Stimulated activated CD8-positive, alpha-beta memory T cell treated with anti-CD3 and anti-CD28 coated beads, Interleukin-7, amount 100 ng/mL, for 24 hours (primary cell): ENCODE data around the gene TLCD1.
A peak's percentile ranks its signal among the peaks of the same experiment; 100 is the strongest.

Source experiments
- DNase-seq: peaks from one replicate; pipeline ENCODE4 v3.0.0-alpha.2; 2020; ENCODE audit warnings: low read depth

The TLCD1 gene, protein sequence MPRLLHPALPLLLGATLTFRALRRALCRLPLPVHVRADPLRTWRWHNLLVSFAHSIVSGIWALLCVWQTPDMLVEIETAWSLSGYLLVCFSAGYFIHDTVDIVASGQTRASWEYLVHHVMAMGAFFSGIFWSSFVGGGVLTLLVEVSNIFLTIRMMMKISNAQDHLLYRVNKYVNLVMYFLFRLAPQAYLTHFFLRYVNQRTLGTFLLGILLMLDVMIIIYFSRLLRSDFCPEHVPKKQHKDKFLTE

DNA sequence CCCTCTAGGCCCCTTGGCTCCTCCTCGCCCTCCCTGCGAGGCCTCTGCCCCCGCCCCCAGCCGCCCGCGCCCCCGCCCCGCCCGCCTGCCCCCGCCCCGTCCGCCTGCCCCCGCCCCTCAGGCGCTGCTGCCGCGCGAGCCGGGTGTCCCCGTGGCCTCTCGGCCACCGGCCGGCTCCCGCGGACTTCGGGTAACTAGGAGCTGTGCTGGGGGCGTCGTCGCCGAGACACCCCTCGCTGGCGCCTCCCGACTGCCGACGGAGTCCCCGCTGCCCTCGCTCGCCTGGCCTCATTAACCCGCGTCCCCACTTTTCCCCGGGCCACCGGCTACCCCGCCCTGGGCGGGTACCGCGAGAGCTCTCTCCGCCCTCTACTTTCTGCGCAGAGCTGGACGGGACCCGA, at the start of gene TLCD1:
TSS of gene TLCD1 (minus strand) at position 8 of the 401 bp plus-strand sequence. CDS start 136 bp downstream, outside the sequence.
- DNase-seq: no peak

DNA sequence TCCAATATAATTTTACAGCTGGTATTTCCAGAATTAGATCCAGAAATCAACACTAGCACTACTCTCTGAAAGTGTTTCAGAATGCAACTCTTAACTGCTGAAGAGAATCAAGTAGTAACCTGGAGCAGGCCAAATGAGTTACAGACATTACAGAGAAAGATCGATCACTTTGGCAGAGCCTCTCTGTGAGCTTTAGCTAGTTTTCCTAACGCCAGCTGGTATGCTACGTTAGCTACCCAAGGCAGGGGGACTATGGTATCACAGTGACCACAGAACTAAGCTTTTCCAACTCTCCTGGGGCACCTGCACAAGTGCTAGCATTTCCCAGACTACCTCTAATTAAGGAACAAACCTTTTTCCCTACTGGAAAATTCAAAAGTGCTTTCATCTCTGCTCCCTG, 48.2 kb upstream of the TLCD1 start:
- no peak for DNase-seq

DNA sequence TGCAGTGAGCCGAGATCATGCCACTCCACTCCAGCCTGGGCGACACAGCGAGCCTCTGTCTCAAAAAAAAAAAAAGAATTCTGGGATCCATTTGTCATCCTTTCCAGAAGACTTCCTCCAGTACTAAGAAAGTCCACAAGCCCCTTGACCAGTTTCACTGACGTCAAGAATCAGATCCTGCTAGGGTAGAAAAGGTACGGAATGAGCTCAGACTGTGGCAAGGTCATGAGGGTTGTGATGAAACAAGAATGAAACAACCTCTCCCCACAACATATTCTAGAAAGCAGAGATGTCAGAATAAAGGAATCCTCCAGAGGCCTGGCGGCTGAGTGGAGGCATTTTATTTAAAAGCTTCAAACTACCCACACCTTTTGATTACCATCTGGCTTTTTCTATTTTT, 47.7 kb upstream of the TLCD1 start:
- no peak for DNase-seq

DNA sequence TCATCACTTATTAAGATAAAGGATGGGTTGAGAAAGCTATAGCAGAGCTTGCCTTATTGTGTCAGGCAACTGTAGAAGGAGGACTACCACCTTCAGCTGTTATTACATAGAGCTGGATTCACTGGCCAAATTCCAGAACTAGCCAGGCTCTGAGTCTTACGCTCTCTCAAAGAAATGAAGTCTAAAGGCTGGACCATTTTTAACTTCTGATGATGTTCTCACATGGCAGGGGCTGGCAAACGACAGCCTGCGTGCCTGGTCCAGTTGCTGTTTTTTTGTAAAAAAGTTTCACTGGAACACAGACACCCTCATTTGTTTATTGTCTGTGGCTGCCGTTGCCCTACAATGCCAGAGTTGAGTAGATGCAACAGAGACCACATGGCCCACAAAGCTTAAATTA, 39.0 kb upstream of the TLCD1 start:
- no peak for DNase-seq

DNA sequence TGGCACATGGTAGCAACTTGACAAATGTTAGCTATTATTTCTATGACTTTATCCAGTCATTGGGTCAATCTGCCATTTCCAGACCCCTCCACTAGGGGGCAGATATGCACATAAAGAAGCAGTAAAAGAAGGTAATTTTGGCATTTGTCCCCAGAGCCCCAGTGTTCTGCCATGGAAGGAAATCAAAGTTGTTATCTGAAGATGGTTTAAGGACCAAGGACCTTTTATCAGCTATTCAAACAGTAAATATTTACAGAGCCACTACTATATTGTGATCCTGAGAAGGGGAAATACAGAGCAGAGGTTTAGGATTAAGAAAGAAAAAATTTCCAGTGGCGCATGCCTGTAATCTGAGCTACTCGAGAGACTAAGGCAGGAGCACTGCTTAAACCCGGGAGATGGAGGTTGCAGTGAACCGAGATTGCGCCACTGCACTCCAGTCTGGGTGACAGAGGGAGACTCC, 37.8 kb upstream of the TLCD1 start:
- peak; percentile 59 for DNase-seq

DNA sequence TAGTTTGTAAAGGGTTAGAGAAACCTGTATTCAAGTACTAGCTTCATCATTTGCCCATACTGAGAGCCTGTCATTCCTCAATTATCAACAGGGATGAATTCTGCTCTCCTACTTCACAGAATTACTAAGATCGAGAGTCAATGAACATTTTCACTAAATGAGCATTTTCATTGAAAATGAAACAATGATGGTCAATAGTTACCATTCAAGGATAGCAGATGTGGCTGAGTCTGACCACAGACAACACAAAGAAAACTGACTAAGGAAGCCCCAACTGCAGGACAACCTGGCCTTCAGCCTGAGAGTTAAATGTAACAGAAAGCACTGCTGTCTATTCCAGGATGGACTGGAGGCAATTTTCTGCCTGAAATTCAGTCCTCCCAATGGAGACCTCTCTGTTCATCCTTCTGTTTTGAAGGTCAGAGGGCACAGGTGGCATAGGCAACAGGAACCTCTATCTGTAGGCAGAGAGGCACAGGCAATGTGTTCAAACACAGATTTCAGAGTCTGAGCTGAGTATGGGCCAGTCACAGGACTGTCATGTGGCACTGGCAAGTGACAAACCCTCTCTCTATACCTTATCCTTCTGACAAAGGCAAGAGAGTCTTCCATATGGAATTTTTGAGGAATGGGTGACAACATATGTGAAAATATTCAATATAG, 37.2 kb upstream of the TLCD1 start:
- DNase-seq: no peak

DNA sequence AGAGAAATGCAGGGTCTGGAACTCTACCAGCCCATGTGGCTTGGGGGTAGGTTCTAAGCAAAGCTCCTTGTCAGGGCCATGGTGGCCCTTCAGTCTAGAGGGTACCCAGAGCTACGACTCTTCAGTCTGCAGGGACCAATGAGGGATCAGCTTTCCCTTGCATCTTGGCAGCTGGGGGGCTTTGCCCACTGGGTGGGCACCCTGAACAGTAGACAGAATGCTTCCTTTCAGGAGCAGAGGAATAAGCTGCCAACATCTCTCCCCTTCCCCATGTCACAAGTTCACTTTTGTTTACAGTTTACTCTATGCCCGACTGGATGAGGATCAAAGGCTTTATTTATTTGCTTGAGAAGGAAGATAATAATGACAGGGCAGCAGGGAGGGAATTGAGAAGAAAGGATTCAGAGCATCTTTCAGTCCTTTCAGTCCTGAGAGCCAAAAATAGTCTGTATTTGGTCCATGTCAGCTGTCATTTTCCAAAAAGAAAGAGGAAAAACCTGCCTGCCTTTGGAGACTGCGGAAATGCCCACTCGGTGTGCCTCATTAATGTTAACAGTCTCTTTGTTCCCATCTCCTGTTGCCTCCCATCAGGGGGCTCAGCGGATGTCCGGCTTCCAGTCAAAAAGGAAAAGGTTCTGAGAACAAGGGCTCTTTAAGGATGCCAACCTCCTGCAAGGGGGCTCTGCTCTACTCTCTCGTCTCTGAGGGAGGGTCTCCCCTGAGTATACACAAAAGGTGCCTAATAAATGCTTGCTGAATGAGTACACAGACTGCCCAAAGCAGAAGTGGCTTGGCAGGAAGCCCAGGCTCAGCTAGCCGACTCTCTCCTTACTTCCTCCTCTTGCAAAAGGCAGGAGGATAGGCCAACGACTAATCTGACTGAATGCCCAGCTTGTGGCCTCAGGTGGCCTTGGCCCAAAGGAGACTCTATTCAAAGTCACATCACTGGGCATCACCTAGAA, 34.8 kb upstream of the TLCD1 start:
- no peak for DNase-seq

DNA sequence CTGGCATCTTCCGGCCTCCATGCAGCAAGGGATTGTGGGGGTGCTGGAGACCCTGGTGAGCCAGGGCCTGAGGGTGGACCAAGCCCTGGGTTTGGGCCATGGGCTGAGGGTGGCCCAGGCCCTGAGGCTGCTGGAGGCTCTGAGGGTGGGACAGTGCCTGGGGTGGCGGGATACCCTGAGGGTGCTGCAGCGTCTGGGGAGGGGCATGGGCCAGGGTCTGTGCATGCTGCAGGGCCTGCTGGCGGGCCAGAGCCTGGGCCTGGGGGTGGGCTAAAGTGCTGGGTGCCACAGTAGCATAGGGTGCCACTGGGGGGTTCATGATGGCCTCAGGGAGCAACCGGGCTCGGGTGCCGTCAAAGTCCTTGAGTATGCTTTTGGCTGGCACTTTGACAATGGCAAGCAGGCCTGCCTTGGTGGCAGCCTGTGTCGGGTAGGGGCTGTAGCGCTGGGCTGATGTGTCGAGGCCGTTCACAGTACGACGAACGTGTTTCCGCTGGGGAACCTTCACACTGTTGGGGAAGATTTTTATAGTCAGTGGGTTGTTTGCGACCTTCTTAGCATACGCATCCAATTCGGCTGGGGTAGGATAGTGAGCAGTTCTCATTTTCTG, 33.3 kb upstream of the TLCD1 start:
- DNase-seq: no peak

DNA sequence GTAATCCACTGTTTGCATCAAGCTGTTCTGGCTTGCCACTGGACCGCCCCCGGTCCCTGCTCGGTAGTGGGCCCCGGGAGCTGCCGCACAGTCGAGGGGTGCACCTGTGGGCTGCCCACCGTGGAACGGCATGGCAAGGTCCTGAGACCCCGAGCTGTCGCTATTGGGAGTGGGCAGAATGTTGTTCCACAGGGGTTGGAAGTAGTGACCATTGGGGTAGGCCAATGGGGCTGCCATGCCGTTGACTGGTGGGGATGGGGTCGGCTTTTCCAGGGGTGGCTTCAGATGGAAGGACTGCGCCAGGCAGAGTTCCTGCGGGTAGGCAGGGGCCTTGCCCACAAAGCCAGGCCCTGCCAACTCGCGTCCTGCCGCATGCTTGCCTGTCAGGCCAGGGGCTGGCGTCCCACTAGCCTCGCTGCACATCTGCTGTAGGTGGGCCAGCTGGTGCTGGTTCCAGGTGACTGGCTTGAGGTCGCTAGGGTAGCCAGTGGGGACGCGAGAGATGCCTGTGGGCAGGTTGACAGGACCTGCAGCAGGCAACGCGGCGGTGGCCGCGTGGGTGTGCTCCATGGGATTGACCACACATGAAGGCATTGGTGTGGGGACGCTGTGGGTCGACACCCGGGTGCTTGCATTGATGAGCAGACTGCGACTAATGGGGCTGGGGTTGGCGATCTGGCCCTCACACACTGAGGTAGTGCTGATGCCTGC, 32.5 kb upstream of the TLCD1 start:
- DNase-seq: no peak

DNA sequence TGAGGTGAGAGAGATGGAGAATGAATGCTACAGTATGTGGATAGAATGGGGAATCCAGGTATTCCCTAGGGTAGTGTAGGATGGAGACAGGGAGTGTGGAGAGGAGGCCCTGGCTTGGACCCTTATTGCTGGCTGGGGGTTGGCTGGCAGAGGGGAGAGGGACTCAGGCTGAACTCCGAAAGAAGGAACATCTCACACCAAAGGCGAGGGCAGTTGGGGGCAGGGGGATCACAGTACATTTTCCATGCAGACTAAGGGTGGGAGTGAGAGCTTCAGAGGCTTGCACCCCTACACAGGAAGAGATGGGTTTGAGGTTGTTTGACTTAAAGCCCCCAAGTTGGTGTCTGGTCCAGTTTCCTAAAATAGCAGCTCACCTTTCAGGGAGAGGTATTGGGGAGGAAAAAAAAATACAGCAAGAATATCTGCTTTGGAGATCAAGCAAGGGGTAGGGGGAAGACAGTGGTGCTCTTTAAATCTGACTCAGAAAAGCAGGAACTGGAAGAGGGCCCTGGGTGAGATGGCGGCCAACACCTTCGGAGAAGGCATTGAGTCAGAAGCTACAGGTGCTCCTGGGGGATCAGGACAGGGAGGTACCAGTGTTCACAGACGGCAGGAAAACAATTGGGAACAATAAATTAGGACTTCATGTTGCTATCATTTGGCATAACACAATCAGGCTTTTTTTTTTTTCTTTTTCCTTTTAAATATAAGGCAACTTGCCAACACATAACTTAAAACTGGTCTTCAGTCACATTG, 30.2 kb upstream of the TLCD1 start:
- DNase-seq: no peak

DNA sequence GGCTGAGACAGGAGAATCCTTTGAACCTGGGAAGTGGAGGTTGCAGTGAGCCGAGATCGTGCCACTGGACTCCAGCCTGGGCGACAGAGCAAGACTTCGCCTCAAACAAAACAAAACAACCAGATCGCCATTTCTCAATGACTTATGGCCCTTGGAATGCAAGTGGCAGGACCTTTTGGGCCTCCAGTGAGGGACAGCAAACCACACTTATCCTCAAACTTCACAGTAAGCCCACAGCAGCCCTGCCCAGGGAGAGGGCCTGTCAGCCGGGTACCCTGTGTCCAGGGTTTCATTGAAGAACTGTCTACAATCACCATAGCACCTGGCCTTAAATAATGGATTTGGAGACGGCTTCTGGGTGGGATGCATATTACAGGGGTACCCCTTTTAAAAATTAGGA, 29.5 kb upstream of the TLCD1 start:
- no peak for DNase-seq

DNA sequence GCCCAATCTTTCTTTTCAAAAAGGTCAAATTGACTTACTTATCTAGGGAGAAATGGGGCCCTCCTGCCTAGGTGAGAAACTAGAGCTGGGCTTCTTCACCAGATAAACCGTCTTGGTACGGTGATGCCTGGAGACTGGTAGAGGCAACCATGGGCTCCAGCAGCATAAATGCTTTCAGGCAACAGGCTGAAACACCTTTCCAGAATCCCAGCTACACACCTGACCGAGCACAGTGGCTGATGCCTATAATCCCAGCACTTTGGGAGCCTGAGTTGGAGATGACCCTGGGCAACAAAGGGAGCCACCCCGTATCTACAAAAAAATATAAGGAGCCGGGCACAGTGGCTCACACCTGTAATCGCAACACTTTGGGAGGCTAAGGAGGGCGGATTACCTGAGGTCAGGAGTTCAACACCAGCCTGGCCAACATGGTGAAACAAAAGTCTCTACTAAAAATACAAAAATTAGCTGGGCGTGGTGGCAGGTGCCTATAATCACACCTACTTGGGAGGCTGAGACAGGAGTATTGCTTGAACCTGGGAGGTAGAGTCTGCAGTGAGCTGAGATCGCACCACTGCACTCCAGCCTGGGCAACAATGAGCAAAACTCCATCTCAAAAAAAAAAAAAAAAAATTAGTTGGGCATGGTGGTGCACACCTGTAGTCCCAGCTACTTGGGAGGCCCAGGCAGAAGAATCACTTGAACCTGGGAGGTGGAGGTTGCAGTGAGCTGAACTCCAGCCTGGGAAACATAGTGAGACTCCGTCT, 25.8 kb upstream of the TLCD1 start:
- no peak for DNase-seq

DNA sequence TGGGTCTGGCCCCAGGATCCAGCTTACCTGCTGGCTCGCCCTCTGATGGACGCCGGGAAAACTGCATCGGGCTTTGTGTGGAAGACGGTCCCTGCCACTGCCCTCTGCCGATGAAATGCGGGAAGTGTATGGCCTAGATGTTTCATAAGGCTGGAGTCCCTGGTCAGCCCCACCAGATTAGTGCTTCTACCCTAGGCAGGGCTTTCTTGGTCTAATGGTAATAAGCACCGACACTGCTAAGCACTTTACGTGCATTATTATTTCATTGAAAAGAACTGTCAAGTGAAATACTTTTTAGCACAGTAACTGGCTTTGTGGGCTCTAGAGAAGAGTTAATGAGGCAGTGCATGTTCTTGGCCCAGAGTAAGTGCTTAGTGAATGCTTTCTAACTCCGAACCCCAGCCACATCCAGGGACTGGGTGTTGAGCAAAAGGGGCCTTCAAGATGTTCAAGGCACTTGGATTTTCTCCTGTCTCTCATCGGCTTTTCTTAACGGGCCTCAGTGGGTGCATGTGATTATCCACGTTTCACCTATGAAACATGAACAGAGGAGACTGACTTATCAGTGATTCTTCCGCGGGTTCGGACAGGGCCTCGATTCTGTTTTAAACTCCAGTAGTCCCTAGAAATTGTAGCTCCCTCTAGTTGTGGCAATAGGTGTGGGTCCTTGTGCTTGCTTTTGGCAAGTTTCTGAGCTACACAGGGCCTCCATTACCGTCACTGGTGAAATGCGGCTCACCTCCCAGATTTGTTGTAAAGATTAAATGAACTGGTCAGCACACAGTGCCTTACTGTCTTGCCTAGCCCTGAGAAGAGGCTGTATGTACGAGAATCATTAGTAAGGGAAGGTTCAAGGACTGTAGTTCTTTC, 24.4 kb upstream of the TLCD1 start:
- DNase-seq: peak; percentile 79

DNA sequence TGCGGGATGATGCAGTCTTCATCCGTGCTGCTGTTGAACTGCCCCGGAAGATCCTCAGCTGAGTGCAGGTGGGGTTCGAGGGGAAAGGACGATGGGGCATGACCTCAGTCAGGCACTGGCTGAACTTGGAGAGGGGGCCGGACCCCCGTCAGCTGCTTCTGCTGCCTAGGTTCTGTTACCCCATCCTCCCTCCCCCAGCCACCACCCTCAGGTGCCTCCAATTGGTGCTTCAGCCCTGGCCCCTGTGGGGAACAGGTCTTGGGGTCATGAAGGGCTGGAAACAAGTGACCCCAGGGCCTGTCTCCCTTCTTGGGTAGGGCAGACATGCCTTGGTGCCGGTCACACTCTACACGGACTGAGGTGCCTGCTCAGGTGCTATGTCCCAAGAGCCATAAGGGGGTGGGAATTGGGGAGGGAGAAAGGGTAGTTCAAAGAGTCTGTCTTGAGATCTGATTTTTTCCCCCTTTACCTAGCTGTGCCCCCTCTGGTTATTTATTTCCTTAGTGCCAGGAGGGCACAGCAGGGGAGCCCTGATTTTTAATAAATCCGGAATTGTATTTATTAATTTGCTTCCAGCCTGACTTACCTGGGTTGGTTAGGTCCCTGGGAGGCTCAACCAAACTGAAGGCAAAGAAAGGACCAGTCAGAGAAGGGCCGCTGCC, 23.6 kb upstream of the TLCD1 start:
- no peak for DNase-seq

DNA sequence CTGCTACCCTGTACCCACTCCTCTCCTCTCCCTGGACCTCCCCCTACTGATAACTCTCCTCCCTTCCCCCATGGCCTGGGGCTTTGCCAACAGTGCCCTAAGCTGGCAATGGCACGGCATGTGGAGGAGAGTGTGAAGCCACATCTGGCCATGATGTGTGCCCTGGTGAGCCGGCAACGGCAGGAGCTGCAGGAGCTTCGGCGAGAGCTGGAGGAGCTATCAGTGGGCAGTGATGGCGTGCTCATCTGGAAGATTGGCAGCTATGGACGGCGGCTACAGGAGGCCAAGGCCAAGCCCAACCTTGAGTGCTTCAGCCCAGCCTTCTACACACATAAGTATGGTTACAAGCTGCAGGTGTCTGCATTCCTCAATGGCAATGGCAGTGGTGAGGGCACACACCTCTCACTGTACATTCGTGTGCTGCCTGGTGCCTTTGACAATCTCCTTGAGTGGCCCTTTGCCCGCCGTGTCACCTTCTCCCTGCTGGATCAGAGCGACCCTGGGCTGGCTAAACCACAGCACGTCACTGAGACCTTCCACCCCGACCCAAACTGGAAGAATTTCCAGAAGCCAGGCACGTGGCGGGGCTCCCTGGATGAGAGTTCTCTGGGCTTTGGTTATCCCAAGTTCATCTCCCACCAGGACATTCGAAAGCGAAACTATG, 23.0 kb upstream of the TLCD1 start:
- no peak for DNase-seq

DNA sequence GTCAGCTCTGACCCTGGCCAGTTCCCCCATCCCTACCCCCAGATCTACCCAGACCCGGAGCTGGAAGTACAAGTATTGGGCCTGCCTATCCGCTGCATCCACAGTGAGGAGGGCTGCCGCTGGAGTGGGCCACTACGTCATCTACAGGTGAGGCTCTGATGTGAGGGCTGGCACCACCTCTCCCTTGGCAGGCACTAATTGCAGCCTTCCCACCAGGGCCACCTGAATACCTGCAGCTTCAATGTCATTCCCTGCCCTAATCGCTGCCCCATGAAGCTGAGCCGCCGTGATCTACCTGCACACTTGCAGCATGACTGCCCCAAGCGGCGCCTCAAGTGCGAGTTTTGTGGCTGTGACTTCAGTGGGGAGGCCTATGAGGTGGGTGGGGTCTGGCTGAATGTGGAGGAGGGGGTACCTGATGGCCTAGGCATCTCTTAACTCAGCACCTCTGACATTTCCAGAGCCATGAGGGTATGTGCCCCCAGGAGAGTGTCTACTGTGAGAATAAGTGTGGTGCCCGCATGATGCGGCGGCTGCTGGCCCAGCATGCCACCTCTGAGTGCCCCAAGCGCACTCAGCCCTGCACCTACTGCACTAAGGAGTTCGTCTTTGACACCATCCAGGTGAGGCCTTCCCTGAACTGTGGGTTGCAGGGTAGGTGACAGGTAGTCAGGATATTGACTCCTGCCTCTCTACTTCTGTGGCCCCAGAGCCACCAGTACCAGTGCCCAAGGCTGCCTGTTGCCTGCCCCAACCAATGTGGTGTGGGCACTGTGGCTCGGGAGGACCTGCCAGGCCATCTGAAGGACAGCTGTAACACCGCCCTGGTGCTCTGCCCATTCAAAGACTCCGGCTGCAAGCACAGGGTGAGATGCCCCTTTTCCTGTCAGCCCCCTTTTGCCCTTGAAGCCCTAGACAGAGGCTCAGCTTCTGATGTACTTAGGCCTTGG, 22.0 kb upstream of the TLCD1 start:
- no peak for DNase-seq
